Measurements from ENCODE around the gene UCP2. TPM values are rescaled to one million over a fixed set of nuclear protein-coding genes. Genes with fewer than 3 reads are reported as not detected.

Gene UCP2
- total and polyA plus RNA-seq, 9 of the 15 experiments (the other 6 are each of a cell fraction or from before 2014, with no cell fraction given) = 19.2 to 216 (median 87.9) TPM

DNA sequence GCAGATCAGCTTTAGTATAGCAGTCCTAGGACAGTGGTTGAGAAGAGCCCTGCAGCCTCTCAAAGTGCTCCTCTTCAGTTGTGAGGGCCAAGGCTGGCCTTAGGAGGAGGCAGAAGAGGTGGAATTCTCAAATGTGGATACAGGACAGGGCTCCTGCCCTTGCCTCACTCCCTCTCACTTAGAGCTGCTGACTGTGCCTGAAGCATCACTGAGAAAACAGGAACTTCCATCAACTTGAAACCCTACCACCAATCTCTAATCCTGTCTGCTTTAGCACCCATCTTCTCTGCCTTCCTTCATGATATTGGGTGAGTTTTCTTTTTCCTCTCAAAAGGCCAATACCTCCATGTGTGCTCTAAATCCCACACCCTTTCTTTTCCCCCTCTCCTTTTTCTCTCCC, 40.6 kb upstream of the UCP2 start:
- ChIA-PET POLR2A (no interaction called here), CTCF (ENCODE audit: low intra/inter-chr PET ratio) (no interaction called here)
- DNase-seq (ENCODE audit: extremely low read depth in 1 of 4, low spot score in 3 of 4) (no peak), FAIRE-seq (no peak), ATAC-seq (no peak)
- Histone ChIP-seq H3K9ac (ENCODE audit: insufficient read depth in 1 of 2, low read depth in 2 of 2, low read length in 2 of 2) (no peak overlapping the region), H3K9me1 (ENCODE audit: control insufficient read depth, insufficient read depth, low read length) (no peaks in the 10 kb centered on the region), H3K36me3 (ENCODE audit: control insufficient read depth, insufficient read depth, low read length) (no peaks in the 10 kb centered on the region), H3K4me2 (ENCODE audit: insufficient read depth, low read length) (no peak overlapping the region), H4K20me1 (replicated peaks; ENCODE audit: control insufficient read depth, insufficient read depth, low read length) (no peaks in the 10 kb centered on the region; the same call in 1 of the 2 replicates), H3K79me2 (ENCODE audit: control insufficient read depth, insufficient read depth, low read length) (no peaks in the 10 kb centered on the region), H3K27ac (ENCODE audit: extremely low read depth, low read depth, low read length) (no peak overlapping the region), H3K9me3 (replicated peaks; ENCODE audit: control insufficient read depth, insufficient read depth, low read depth, low read length) (no peaks in the 10 kb centered on the region), H3K4me1 (replicated peaks in 1 of 2; ENCODE audit: control insufficient read depth in 2 of 2, insufficient read depth in 2 of 2, low read length in 2 of 2) (peaks cover 0 to 15% of the 10 kb centered on the region in 2 experiments; a peak in 3 of 5 replicates), H3K4me3 (no peak overlapping the region), H3K27me3 (ENCODE audit: control insufficient read depth in 2 of 2, insufficient read depth in 2 of 2, low read length in 2 of 2) (no peaks in the 10 kb centered on the region), H2AFZ (ENCODE audit: low read depth, low read length) (no peak overlapping the region)
- TF ChIP-seq, protein P1, sequence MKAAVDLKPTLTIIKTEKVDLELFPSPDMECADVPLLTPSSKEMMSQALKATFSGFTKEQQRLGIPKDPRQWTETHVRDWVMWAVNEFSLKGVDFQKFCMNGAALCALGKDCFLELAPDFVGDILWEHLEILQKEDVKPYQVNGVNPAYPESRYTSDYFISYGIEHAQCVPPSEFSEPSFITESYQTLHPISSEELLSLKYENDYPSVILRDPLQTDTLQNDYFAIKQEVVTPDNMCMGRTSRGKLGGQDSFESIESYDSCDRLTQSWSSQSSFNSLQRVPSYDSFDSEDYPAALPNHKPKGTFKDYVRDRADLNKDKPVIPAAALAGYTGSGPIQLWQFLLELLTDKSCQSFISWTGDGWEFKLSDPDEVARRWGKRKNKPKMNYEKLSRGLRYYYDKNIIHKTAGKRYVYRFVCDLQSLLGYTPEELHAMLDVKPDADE (conservative IDR thresholded peaks at IDR 0.05; ENCODE audit: control insufficient read depth, low read depth, low read length) = no peak
- TF ChIP-seq NR2C1 (IDR thresholded peaks at IDR 0.05) (peak; percentile 41; the same call in 1 of the 2 replicates), NR2C1 (tag; IDR thresholded peaks at IDR 0.05) (no peak)
- intact Hi-C loops (cut with micrococcal nuclease) = no loop called here
- BruUV-seq (replicated peaks) = no TSS peak
- in situ Hi-C loops (cut with MboI) = no loop called here

DNA sequence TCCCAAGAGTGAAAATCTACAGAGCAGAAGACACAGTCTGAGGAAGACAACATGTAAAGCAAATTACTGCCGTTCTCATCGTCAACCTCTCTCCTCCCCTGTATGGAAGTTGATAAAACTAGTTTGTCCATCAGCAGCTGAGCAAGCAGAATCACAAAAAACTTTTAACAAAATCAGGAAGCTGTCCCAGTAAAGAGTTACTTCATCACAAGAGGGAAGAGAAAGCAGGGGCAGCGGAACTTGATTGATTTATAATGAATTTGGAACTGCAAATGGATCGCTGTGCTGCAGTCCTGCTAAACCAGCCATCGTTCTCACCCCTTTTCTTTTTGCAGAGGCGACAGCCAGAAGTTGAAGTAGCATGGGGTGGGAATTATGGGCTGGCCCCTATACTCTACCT, 39.9 kb upstream of the UCP2 start:
- ChIA-PET CTCF (ENCODE audit: low intra/inter-chr PET ratio) (no interaction called here), POLR2A (no interaction called here)
- no peak for TF ChIP-seq CBFA2T2 (conservative IDR thresholded peaks at IDR 0.05)
- TF ChIP-seq JUND (IDR thresholded peaks at IDR 0.05; ENCODE audit: borderline replicate concordance, low read depth, low read length) = no peak
- TF ChIP-seq JUND (tag; IDR thresholded peaks at IDR 0.05; ENCODE audit: borderline replicate concordance, low read depth, low read length) = no peak
- TF ChIP-seq TAF1 (IDR thresholded peaks at IDR 0.05; ENCODE audit: control insufficient read depth, extremely low read depth, insufficient read depth, low read length, severe bottlenecking) = no peak
- no peak for TF ChIP-seq NFATC3 (IDR thresholded peaks at IDR 0.05)
- TF ChIP-seq VEZF1 (CRISPR knock-in tag; IDR thresholded peaks at IDR 0.05) = no peak
- no peak for TF ChIP-seq SAFB2 (IDR thresholded peaks at IDR 0.05; ENCODE audit: borderline replicate concordance, low read depth, low read length, severe bottlenecking)
- no peak for TF ChIP-seq CLOCK (CRISPR knock-in tag; IDR thresholded peaks at IDR 0.05; ENCODE audit: borderline replicate concordance)
- in situ Hi-C loops (cut with MboI) = no loop called here
- no peak overlapping the region for H3K9ac ChIP-seq (ENCODE audit: insufficient read depth in 1 of 2, low read depth in 2 of 2, low read length in 2 of 2)
- no peak overlapping the region for H3K27ac ChIP-seq (ENCODE audit: extremely low read depth, low read depth, low read length)
- no peaks in the 10 kb centered on the region; the same call in 2 of the 3 replicates for H3K36me3 ChIP-seq (ENCODE audit: control insufficient read depth, insufficient read depth, low read length)
- no TSS peak for BruUV-seq (replicated peaks)
- 70% methylated on average over 6 of the region's 6 CpGs for WGBS (ENCODE audit: insufficient coverage, low coverage, missing lambda C conversion rate)
- no peaks in the 10 kb centered on the region for H3K79me2 ChIP-seq (ENCODE audit: control insufficient read depth, insufficient read depth, low read length)
- H3K27me3 ChIP-seq (ENCODE audit: control insufficient read depth in 2 of 2, insufficient read depth in 2 of 2, low read length in 2 of 2) = no peaks in the 10 kb centered on the region
- H3K9me3 ChIP-seq (replicated peaks; ENCODE audit: control insufficient read depth, insufficient read depth, low read depth, low read length) = no peaks in the 10 kb centered on the region
- H3K4me2 ChIP-seq (ENCODE audit: insufficient read depth, low read length) = no peak overlapping the region
- FAIRE-seq (no peak), DNase-seq (ENCODE audit: extremely low read depth in 1 of 4, low spot score in 3 of 4) (no peak), ATAC-seq (no peak)
- H2AFZ ChIP-seq (ENCODE audit: low read depth, low read length) = no peak overlapping the region
- H3K9me1 ChIP-seq (ENCODE audit: control insufficient read depth, insufficient read depth, low read length) = no peaks in the 10 kb centered on the region
- H3K4me3 ChIP-seq = no peak overlapping the region
- intact Hi-C loops (cut with micrococcal nuclease) = no loop called here
- H4K20me1 ChIP-seq (replicated peaks; ENCODE audit: control insufficient read depth, insufficient read depth, low read length) = no peaks in the 10 kb centered on the region; the same call in 1 of the 2 replicates
- peaks cover 0 to 15% of the 10 kb centered on the region in 2 experiments; a peak in 3 of 5 replicates for H3K4me1 ChIP-seq (replicated peaks in 1 of 2; ENCODE audit: control insufficient read depth in 2 of 2, insufficient read depth in 2 of 2, low read length in 2 of 2)

Data from K562 (cell line).